WERI-Rb-1 (cell line): ENCODE data around the gene PLCH2.
A peak's percentile ranks its signal among the peaks of the same experiment; 100 is the strongest.
"Not testable (repeated sequence)": the region's sequence is repeated elsewhere in the genome, so short reads cannot be mapped to it uniquely, and the experiment has no call there.

Experiments used
- DNase-seq: peaks from one replicate; pipeline ENCODE4 v3.0.0-alpha.2; 2020
- H3K27ac ChIP-seq: fragments of 250-450 bp; sonication (Bioruptor Pico); 2 replicates; pipeline ENCODE4 v1.5.1; 2020; ENCODE audit warnings: mild to moderate bottlenecking, moderate library complexity
- H3K27me3 ChIP-seq: fragments of 250-450 bp; sonication (Bioruptor Pico); 2 replicates; pipeline ENCODE4 v1.5.1; 2021; ENCODE audit warnings: mild to moderate bottlenecking, low read depth, moderate library complexity; ENCODE audit not compliant: insufficient read depth, severe bottlenecking
- H3K36me3 ChIP-seq: fragments of 250-450 bp; sonication (Bioruptor Pico); 2 replicates; pipeline ENCODE4 v1.5.1; 2020; ENCODE audit warnings: mild to moderate bottlenecking, moderate library complexity
- H3K4me3 ChIP-seq: 2 replicates; pipeline ENCODE4 v1.5.1; 2011; ENCODE audit warnings: low read depth, mild to moderate bottlenecking, control low read depth, low read length
- H3K9me3 ChIP-seq: fragments of 250-450 bp; sonication (Bioruptor Pico); 2 replicates; pipeline ENCODE4 v1.5.1; 2021; ENCODE audit warnings: mild to moderate bottlenecking, moderate library complexity; ENCODE audit not compliant: severe bottlenecking
- CTCF ChIP-seq: IDR thresholded peaks from 2 replicates; pipeline ENCODE4 v1.5.1; 2011; ENCODE audit warnings: low read depth, mild to moderate bottlenecking, control low read depth, inconsistent platforms, low read length

PLCH2 gene

GRCh38 chr1:2452201-2452931 lies 23.7 kb upstream of the PLCH2 start:
- Histone ChIP-seq H3K4me3 (no peak overlapping the region), H3K27ac (peak overlapping the region; percentile 82), H3K36me3 (no peaks in the 10 kb centered on the region), H3K27me3 (no peaks in the 10 kb centered on the region), H3K9me3 (no peaks in the 10 kb centered on the region)
- peak; percentile 72 for DNase-seq
- no peak for TF ChIP-seq CTCF

- peak overlapping the region; percentile 82 for H3K27ac ChIP-seq
- H3K9me3 ChIP-seq, result no peaks in the 10 kb centered on the region
- TF ChIP-seq CTCF, result no peak
- DNase-seq, result no peak
- H3K27me3 ChIP-seq, result no peaks in the 10 kb centered on the region
- H3K4me3 ChIP-seq, result no peak overlapping the region
- no peaks in the 10 kb centered on the region for H3K36me3 ChIP-seq
Measured at GRCh38 chr1:2452932-2453315, 23.2 kb upstream of the PLCH2 start.

GRCh38 chr1:2454227-2454626 lies 21.9 kb upstream of the PLCH2 start:
- DNase-seq, result no peak
- Histone ChIP-seq H3K4me3 (no peak overlapping the region), H3K27me3 (no peaks in the 10 kb centered on the region), H3K36me3 (no peaks in the 10 kb centered on the region), H3K27ac (no peak overlapping the region), H3K9me3 (no peaks in the 10 kb centered on the region)
- TF ChIP-seq CTCF, result no peak

GRCh38 chr1:2455757-2456156 lies 20.3 kb upstream of the PLCH2 start:
- Histone ChIP-seq H3K9me3 (no peaks in the 10 kb centered on the region), H3K4me3 (no peak overlapping the region), H3K27ac (no peak overlapping the region), H3K27me3 (no peaks in the 10 kb centered on the region), H3K36me3 (no peaks in the 10 kb centered on the region)
- no peak for TF ChIP-seq CTCF
- DNase-seq, result no peak

- Histone ChIP-seq H3K36me3 (no peaks in the 10 kb centered on the region), H3K4me3 (no peak overlapping the region), H3K9me3 (no peaks in the 10 kb centered on the region), H3K27ac (no peak overlapping the region), H3K27me3 (no peaks in the 10 kb centered on the region)
- no peak for TF ChIP-seq CTCF
- DNase-seq, result no peak
Measured at GRCh38 chr1:2457444-2457843, 18.6 kb upstream of the PLCH2 start.

GRCh38 chr1:2458687-2459086 lies 17.4 kb upstream of the PLCH2 start:
- TF ChIP-seq CTCF, result no peak
- Histone ChIP-seq H3K4me3 (no peak overlapping the region), H3K36me3 (no peaks in the 10 kb centered on the region), H3K27ac (no peak overlapping the region), H3K27me3 (no peaks in the 10 kb centered on the region), H3K9me3 (no peaks in the 10 kb centered on the region)
- DNase-seq, result no peak

GRCh38 chr1:2459102-2459753 lies 16.9 kb upstream of the PLCH2 start:
- H3K4me3 ChIP-seq, result not testable (repeated sequence)

More at GRCh38 chr1:2459102-2459753, 16.9 kb upstream of the PLCH2 start:
- H3K9me3 ChIP-seq, H3K27me3 ChIP-seq, H3K36me3 ChIP-seq, H3K27ac ChIP-seq, DNase-seq: not testable (repeated sequence)
